OCI-LY1 (cell line): Measurements from ENCODE around the gene HS1BP3.
A peak's percentile ranks its signal among the peaks of the same experiment; 100 is the strongest.

Experiments
- EZH2 ChIP-seq: fragments of 200-600 bp; sonication (generic), shearing (Covaris generic); IDR thresholded peaks from 2 replicates; pipeline ENCODE4 v1.8.0; 2017; ENCODE audit warnings: borderline replicate concordance, mixed run types, mild to moderate bottlenecking, antibody characterized with exemption, low read length, moderate library complexity, mixed read lengths
- TF ChIP-seq, protein P1 (sequence below): fragments of 200-600 bp; sonication (generic), shearing (Covaris generic); IDR thresholded peaks from 2 replicates; pipeline ENCODE4 v1.5.1; 2017; ENCODE audit warnings: mild to moderate bottlenecking, antibody characterized with exemption, low read length, moderate library complexity, mixed read lengths

DNA sequence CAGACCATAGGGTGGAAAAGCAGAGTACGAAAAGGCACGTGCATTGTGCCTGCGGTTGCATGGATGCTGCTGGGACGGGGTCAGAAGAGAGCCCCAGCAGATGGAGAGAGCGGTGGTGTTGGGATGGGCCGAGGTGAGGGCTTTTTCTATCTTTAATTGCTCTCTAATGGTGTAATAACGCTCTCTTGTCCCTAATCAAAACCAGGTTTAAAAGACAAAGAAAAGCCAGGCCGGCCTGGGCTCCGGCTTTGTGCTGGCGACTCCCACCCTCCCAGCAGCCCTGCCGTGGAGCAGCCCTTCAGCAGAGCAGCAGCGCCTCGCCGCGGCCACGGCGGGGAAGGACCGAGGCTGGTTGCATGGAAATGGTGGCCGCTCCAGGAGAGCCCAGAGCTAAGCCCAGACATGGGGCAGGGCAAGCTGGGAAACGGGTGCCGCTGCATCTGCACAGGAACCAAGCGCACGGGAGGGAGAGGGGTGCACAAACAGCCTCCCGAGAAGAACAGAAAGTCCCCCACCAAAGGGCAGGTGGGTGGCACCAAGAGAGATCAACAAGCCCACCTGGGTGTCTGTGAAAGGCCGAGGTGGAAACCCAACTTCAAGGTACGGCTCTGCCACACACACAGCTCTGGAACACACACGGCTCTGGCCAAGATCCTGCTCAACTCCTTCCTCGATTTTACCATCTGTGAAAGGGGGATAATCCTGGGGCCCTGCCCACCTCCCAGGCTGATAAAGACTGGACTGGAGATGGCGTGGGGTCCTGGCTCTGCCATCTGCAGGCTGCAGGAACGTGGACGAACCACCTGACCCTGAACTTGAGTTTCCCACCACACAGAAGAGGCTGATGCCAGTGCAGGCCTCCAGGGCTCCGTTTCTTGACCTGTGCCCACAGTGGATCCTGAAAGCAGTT, 15.0 kb downstream of the HS1BP3 start:
- no peak for TF ChIP-seq EZH2
- TF ChIP-seq, protein P1, sequence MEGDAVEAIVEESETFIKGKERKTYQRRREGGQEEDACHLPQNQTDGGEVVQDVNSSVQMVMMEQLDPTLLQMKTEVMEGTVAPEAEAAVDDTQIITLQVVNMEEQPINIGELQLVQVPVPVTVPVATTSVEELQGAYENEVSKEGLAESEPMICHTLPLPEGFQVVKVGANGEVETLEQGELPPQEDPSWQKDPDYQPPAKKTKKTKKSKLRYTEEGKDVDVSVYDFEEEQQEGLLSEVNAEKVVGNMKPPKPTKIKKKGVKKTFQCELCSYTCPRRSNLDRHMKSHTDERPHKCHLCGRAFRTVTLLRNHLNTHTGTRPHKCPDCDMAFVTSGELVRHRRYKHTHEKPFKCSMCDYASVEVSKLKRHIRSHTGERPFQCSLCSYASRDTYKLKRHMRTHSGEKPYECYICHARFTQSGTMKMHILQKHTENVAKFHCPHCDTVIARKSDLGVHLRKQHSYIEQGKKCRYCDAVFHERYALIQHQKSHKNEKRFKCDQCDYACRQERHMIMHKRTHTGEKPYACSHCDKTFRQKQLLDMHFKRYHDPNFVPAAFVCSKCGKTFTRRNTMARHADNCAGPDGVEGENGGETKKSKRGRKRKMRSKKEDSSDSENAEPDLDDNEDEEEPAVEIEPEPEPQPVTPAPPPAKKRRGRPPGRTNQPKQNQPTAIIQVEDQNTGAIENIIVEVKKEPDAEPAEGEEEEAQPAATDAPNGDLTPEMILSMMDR = peak; percentile 85
